ENCODE results near the gene POU6F1.

- TF ChIP-seq CTCF (IDR thresholded peaks at IDR 0.05; ENCODE audit: insufficient read depth, low read length) (no peak), POLR2AphosphoS5 (IDR thresholded peaks at IDR 0.05; ENCODE audit: low read depth) (no peak), SPI1 (IDR thresholded peaks at IDR 0.05; ENCODE audit: borderline replicate concordance, low read depth) (no peak)
Observed at GRCh38 chr12:51160814-51161459, 56.9 kb downstream of the POU6F1 start.

All from HL-60 (cell line).